ENCODE measurements around the gene FAM3D.
"Not testable (repeated sequence)": the region's sequence is repeated elsewhere in the genome, so short reads cannot be mapped to it uniquely, and the experiment has no call there.

Gene FAM3D

GRCh38 chr3:58704745-58705144 lies 38.2 kb upstream of the FAM3D start:
- Histone ChIP-seq H3K4me3 (replicated peaks; ENCODE audit: insufficient read depth, low read length) (no peak overlapping the region), H3K27me3 (ENCODE audit: insufficient read depth, poor library complexity, severe bottlenecking) (no peaks in the 10 kb centered on the region), H3K27ac (replicated peaks) (no peak overlapping the region)
- DNase-seq (ENCODE audit: low read depth in 1 of 2, low spot score in 1 of 2), result no peak
- TF ChIP-seq POLR2AphosphoS5 (IDR thresholded peaks at IDR 0.05; ENCODE audit: low read depth) (no peak), REST (IDR thresholded peaks at IDR 0.05; ENCODE audit: insufficient replicate concordance, low read depth) (no peak), CTCF (IDR thresholded peaks at IDR 0.05; ENCODE audit: insufficient read depth, low read length) (no peak), SPI1 (IDR thresholded peaks at IDR 0.05; ENCODE audit: borderline replicate concordance, low read depth) (no peak)

GRCh38 chr3:58704304-58704703 lies 37.7 kb upstream of the FAM3D start:
- H3K27me3 ChIP-seq (ENCODE audit: insufficient read depth, poor library complexity, severe bottlenecking); H3K27ac ChIP-seq (replicated peaks); H3K4me3 ChIP-seq (replicated peaks; ENCODE audit: insufficient read depth, low read length); DNase-seq (ENCODE audit: low read depth in 1 of 2, low spot score in 1 of 2): not testable (repeated sequence)

- no peak for DNase-seq (ENCODE audit: low read depth in 1 of 2, low spot score in 1 of 2)
- no peak overlapping the region for H3K4me3 ChIP-seq (replicated peaks; ENCODE audit: insufficient read depth, low read length)
- no peak overlapping the region for H3K27ac ChIP-seq (replicated peaks)
- no peaks in the 10 kb centered on the region for H3K27me3 ChIP-seq (ENCODE audit: insufficient read depth, poor library complexity, severe bottlenecking)
- TF ChIP-seq CTCF (IDR thresholded peaks at IDR 0.05; ENCODE audit: insufficient read depth, low read length) (no peak), SPI1 (IDR thresholded peaks at IDR 0.05; ENCODE audit: borderline replicate concordance, low read depth) (no peak), REST (IDR thresholded peaks at IDR 0.05; ENCODE audit: insufficient replicate concordance, low read depth) (no peak), GABPA (IDR thresholded peaks at IDR 0.05; ENCODE audit: low read depth) (no peak), POLR2AphosphoS5 (IDR thresholded peaks at IDR 0.05; ENCODE audit: low read depth) (no peak)
These were observed 31.7 kb upstream of the FAM3D start for GRCh38 chr3:58698246-58698645.

- no peak for TF ChIP-seq CTCF (IDR thresholded peaks at IDR 0.05; ENCODE audit: insufficient read depth, low read length)
- no peak for TF ChIP-seq SPI1 (IDR thresholded peaks at IDR 0.05; ENCODE audit: borderline replicate concordance, low read depth)
- TF ChIP-seq POLR2AphosphoS5 (IDR thresholded peaks at IDR 0.05; ENCODE audit: low read depth), result no peak
- TF ChIP-seq REST (IDR thresholded peaks at IDR 0.05; ENCODE audit: insufficient replicate concordance, low read depth), result no peak
- TF ChIP-seq GABPA (IDR thresholded peaks at IDR 0.05; ENCODE audit: low read depth), result no peak
- no peak for DNase-seq (ENCODE audit: low read depth in 1 of 2, low spot score in 1 of 2)
- Histone ChIP-seq H3K27ac (replicated peaks) (no peak overlapping the region), H3K27me3 (ENCODE audit: insufficient read depth, poor library complexity, severe bottlenecking) (no peaks in the 10 kb centered on the region), H3K4me3 (replicated peaks; ENCODE audit: insufficient read depth, low read length) (no peak overlapping the region)
These were observed 31.0 kb upstream of the FAM3D start for GRCh38 chr3:58697561-58697960.

- H3K27ac ChIP-seq (replicated peaks); H3K27me3 ChIP-seq (ENCODE audit: insufficient read depth, poor library complexity, severe bottlenecking); H3K4me3 ChIP-seq (replicated peaks; ENCODE audit: insufficient read depth, low read length); DNase-seq (ENCODE audit: low read depth in 1 of 2, low spot score in 1 of 2): not testable (repeated sequence)
These were observed 30.2 kb upstream of the FAM3D start for GRCh38 chr3:58696813-58697212.

All from HL-60 (cell line).